ENCODE data around the gene KCNC1. TPM values are rescaled to one million over a fixed set of nuclear protein-coding genes. Genes with fewer than 3 reads are reported as not detected.

Gene KCNC1
- polyA plus RNA-seq, 1 experiment: not detected

DNA sequence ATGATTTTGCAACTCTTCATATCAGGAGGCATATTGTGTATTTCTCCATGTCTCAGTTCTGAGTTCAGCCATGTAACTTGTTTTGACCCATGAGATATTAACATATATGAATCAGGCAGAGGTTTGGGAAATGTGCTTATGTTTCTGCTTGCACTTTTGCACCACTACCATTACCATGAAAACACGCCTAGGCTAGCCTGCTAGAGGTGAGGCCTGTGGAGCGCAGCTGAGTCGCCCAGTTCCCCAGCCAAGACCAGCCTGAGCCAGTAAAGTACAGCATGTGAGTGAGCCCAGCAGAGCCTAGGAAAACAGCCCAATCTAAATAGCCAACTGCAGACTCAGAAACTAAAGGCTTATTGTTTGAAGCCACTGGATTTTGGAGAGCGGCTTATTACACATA lies 33.6 kb upstream of the KCNC1 start:
- DNase-seq (ENCODE audit: low read depth, low spot score): no peak
- Histone ChIP-seq H3K9me3 (ENCODE audit: control insufficient read depth, insufficient read depth, low read length) (no peaks in the 10 kb centered on the region), H3K4me3 (ENCODE audit: low read depth, low read length) (no peak overlapping the region), H3K27ac (ENCODE audit: low read depth, low read length) (no peak overlapping the region), H3K27me3 (ENCODE audit: control insufficient read depth, insufficient read depth, low read length) (peaks cover 16% of the 10 kb centered on the region)
- POLR2A ChIA-PET: no interaction called here
- TF ChIP-seq, protein P1, sequence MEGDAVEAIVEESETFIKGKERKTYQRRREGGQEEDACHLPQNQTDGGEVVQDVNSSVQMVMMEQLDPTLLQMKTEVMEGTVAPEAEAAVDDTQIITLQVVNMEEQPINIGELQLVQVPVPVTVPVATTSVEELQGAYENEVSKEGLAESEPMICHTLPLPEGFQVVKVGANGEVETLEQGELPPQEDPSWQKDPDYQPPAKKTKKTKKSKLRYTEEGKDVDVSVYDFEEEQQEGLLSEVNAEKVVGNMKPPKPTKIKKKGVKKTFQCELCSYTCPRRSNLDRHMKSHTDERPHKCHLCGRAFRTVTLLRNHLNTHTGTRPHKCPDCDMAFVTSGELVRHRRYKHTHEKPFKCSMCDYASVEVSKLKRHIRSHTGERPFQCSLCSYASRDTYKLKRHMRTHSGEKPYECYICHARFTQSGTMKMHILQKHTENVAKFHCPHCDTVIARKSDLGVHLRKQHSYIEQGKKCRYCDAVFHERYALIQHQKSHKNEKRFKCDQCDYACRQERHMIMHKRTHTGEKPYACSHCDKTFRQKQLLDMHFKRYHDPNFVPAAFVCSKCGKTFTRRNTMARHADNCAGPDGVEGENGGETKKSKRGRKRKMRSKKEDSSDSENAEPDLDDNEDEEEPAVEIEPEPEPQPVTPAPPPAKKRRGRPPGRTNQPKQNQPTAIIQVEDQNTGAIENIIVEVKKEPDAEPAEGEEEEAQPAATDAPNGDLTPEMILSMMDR (IDR thresholded peaks at IDR 0.05; ENCODE audit: low read depth, low read length): no peak
- CTCF ChIA-PET: interaction anchor here (1.1 kb wide), 1 partner anchor 102 kb away, joined by 6 read pairs; no protein-coding TSS in a partner anchor

GRCh38 chr11:17702876-17703275 lies 31.7 kb upstream of the KCNC1 start:
- Histone ChIP-seq H3K4me3 (ENCODE audit: low read depth, low read length) (no peak overlapping the region), H3K9me3 (ENCODE audit: control insufficient read depth, insufficient read depth, low read length) (no peaks in the 10 kb centered on the region), H3K27ac (ENCODE audit: low read depth, low read length) (no peak overlapping the region), H3K27me3 (ENCODE audit: control insufficient read depth, insufficient read depth, low read length) (peaks cover 2% of the 10 kb centered on the region)
- ChIA-PET POLR2A (no interaction called here), CTCF (interaction anchor here (1.9 kb wide), 1 partner anchor 27 kb away, joined by 5 read pairs; no protein-coding TSS in a partner anchor)
- TF ChIP-seq, protein P1 (IDR thresholded peaks at IDR 0.05; ENCODE audit: low read depth, low read length): no peak
- DNase-seq (ENCODE audit: low read depth, low spot score): no peak

GRCh38 chr11:17703951-17704350 lies 30.6 kb upstream of the KCNC1 start:
- TF ChIP-seq, protein P1 (IDR thresholded peaks at IDR 0.05; ENCODE audit: low read depth, low read length): no peak
- no peak for DNase-seq (ENCODE audit: low read depth, low spot score)
- ChIA-PET CTCF (no interaction called here), POLR2A (no interaction called here)
- Histone ChIP-seq H3K27me3 (ENCODE audit: control insufficient read depth, insufficient read depth, low read length) (no peaks in the 10 kb centered on the region), H3K27ac (ENCODE audit: low read depth, low read length) (no peak overlapping the region), H3K9me3 (ENCODE audit: control insufficient read depth, insufficient read depth, low read length) (no peaks in the 10 kb centered on the region), H3K4me3 (ENCODE audit: low read depth, low read length) (no peak overlapping the region)

DNA sequence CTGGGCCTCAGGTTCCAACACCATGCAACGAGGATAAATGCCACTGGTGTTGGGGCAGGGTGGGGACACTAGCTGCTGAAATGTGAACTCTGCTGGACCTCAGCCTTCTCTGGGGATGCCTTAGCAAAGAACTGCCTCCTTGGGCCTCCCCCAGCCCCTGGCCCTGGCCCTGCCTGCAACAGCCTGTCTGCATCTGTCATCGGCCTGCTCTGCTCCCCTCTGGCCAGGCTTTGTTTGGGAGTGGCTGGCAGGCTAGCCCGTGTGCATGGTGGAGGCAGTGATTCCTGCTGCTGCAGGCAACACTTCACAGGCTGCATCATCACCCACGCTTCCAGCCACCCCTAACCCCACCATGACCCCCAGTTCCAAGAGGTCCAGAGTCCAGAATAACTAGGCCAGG lies 26.8 kb upstream of the KCNC1 start:
- ChIA-PET POLR2A (no interaction called here), CTCF (no interaction called here)
- peaks cover 21% of the 10 kb centered on the region for H3K27me3 ChIP-seq (ENCODE audit: control insufficient read depth, insufficient read depth, low read length)
- TF ChIP-seq, protein P1 (IDR thresholded peaks at IDR 0.05; ENCODE audit: low read depth, low read length): no peak
- H3K4me3 ChIP-seq (ENCODE audit: low read depth, low read length): no peak overlapping the region
- no peak for DNase-seq (ENCODE audit: low read depth, low spot score)
- no peaks in the 10 kb centered on the region for H3K9me3 ChIP-seq (ENCODE audit: control insufficient read depth, insufficient read depth, low read length)
- no peak overlapping the region for H3K27ac ChIP-seq (ENCODE audit: low read depth, low read length)

DNA sequence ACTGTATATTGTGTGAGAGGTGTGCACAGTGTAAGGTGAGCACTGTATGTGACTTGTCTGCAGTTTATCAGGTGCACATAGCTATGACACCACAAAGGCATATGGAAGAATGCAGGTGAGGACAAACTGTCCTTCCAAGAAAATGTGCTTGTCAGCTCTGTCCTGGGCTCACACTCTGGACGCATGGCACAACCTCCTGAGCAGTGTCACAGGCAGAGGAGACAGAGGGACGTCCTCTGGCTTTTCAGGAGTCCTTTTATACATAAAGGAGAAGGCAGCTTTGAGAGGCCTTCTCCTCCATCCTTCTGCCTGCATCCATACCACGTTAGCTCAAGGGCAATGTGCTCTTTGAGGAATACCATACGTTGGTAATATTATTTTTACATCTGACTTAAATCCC lies 22.7 kb upstream of the KCNC1 start:
- ChIA-PET CTCF (interaction anchor here (1.9 kb wide), 1 partner anchor 19 kb away, joined by 12 read pairs; no protein-coding TSS in a partner anchor), POLR2A (no interaction called here)
- Histone ChIP-seq H3K4me3 (ENCODE audit: low read depth, low read length) (no peak overlapping the region), H3K27me3 (ENCODE audit: control insufficient read depth, insufficient read depth, low read length) (peaks cover 36% of the 10 kb centered on the region), H3K9me3 (ENCODE audit: control insufficient read depth, insufficient read depth, low read length) (no peaks in the 10 kb centered on the region), H3K27ac (ENCODE audit: low read depth, low read length) (no peak overlapping the region)
- TF ChIP-seq, protein P1 (IDR thresholded peaks at IDR 0.05; ENCODE audit: low read depth, low read length): no peak
- DNase-seq (ENCODE audit: low read depth, low spot score): no peak

Measured in AG04450 (cell line).